ENCODE results near the gene PIEZO2. TPM values are rescaled to one million over a fixed set of nuclear protein-coding genes. Genes with fewer than 3 reads are reported as not detected.

The PIEZO2 gene
- polyA plus RNA-seq, 1 donor (not counting 4 experiments of a cell fraction or from before 2014, with no cell fraction given) = not detected

DNA sequence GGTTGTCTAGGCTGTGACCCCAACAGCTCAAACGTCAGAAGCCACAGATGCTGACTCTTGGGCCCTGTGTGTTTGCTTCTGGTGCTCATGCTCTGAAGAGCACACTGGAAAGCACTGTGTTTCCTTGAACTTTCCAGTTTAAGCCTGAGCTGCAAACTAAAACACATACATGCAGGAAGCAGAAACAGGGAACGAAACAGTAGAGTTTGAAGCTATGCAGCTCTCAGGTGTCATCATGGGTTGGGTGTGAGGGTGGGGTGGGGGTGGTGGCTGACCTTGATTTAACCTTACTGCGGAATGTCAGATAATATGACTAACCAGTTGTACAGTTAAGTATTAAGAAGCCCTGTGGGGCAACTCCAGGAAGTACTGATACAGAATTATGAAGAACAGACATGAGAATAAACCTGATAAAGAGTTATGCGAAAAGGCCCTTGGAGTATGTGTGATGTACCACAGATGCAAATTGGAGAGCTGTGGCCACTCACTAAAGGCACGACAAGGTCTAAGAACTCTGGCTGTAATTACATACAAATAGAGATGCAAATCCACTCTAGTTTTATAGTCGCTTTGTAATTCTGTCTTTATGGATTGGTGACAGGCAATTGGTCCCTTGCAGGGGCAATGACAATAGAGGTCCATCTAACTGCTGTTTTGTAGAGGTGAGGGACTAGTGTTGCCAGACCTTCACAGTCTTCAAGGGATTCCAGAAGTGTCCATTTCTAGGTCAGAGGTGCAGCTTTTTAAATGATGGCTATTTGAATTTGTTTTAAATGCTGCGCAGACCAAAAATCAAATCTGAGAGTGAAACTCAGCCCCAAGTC lies 350.4 kb downstream of the PIEZO2 start:
- Histone ChIP-seq H3K79me2 (ENCODE audit: control insufficient read depth, insufficient read depth, low read length) (no peaks in the 10 kb centered on the region), H3K27me3 (ENCODE audit: control insufficient read depth, extremely low read depth, insufficient read depth, low read length) (no peaks in the 10 kb centered on the region), H3K9me1 (ENCODE audit: control insufficient read depth, extremely low read depth, insufficient read depth, low read length) (no peaks in the 10 kb centered on the region), H2AFZ (ENCODE audit: control insufficient read depth, low read length) (no peak overlapping the region), H3K27ac (ENCODE audit: control insufficient read depth, insufficient read depth, low read length) (no peak overlapping the region), H3K4me2 (ENCODE audit: control insufficient read depth, extremely low read depth, insufficient read depth, low read depth, low read length) (no peak overlapping the region), H3K9ac (ENCODE audit: control insufficient read depth, extremely low read depth, insufficient read depth, low read length) (no peak overlapping the region), H3K36me3 (ENCODE audit: control insufficient read depth in 2 of 2, extremely low read depth in 1 of 2, insufficient read depth in 2 of 2, low read length in 2 of 2) (no peaks in the 10 kb centered on the region), H3K9me3 (ENCODE audit: control insufficient read depth, low read depth, low read length) (no peaks in the 10 kb centered on the region), H4K20me1 (ENCODE audit: control insufficient read depth, extremely low read depth, insufficient read depth, low read length) (no peaks in the 10 kb centered on the region), H3K4me1 (ENCODE audit: control insufficient read depth, extremely low read depth, insufficient read depth, low read length) (peaks cover 4% of the 10 kb centered on the region), H3K4me3 (ENCODE audit: control insufficient read depth in 2 of 3, extremely low read depth in 1 of 3, insufficient read depth in 2 of 3, low read depth in 1 of 3, low read length in 3 of 3) (no peak overlapping the region)
- TF ChIP-seq EZH2 (IDR thresholded peaks at IDR 0.05; ENCODE audit: low read length) = no peak
- TF ChIP-seq, protein P1, sequence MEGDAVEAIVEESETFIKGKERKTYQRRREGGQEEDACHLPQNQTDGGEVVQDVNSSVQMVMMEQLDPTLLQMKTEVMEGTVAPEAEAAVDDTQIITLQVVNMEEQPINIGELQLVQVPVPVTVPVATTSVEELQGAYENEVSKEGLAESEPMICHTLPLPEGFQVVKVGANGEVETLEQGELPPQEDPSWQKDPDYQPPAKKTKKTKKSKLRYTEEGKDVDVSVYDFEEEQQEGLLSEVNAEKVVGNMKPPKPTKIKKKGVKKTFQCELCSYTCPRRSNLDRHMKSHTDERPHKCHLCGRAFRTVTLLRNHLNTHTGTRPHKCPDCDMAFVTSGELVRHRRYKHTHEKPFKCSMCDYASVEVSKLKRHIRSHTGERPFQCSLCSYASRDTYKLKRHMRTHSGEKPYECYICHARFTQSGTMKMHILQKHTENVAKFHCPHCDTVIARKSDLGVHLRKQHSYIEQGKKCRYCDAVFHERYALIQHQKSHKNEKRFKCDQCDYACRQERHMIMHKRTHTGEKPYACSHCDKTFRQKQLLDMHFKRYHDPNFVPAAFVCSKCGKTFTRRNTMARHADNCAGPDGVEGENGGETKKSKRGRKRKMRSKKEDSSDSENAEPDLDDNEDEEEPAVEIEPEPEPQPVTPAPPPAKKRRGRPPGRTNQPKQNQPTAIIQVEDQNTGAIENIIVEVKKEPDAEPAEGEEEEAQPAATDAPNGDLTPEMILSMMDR (optimal IDR thresholded peaks at IDR 0.05 in 1 of 3, IDR thresholded peaks at IDR 0.05 in 1 of 3, conservative IDR thresholded peaks at IDR 0.05 in 1 of 3; ENCODE audit: extremely low read depth in 1 of 3, insufficient read depth in 2 of 3, low read length in 3 of 3) = no peak
- no peak for FAIRE-seq
- DNase-seq (ENCODE audit: low read depth, low spot score) = no peak
- dilution Hi-C loops (cut with MboI; ENCODE audit: extremely low pct_ligation_motif_present, low sequenced_read_pairs) = no loop called here

DNA sequence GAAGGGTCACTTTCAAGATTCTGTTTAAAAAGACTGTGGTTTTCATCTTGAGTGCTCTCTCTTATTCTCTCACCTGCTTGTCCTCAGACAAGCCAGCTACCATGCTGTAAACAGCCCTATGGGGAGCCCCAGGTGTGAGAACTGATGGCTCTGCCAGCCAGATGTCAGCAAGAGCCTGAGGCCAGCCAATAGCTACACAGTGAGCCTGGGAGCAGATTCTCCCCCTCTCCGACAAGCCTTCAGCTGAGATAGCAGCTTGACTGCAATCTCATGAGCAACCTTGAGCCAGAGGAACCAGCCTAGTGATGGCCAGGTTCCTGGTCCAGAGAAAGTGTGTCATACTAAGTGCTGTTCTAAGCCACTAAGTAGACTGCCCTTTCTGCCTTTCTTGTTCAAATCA lies 351.5 kb downstream of the PIEZO2 start:
- Histone ChIP-seq H3K79me2 (ENCODE audit: control insufficient read depth, insufficient read depth, low read length) (no peaks in the 10 kb centered on the region), H2AFZ (ENCODE audit: control insufficient read depth, low read length) (no peak overlapping the region), H3K27me3 (ENCODE audit: control insufficient read depth, extremely low read depth, insufficient read depth, low read length) (no peaks in the 10 kb centered on the region), H3K36me3 (ENCODE audit: control insufficient read depth in 2 of 2, extremely low read depth in 1 of 2, insufficient read depth in 2 of 2, low read length in 2 of 2) (no peaks in the 10 kb centered on the region), H3K9me1 (ENCODE audit: control insufficient read depth, extremely low read depth, insufficient read depth, low read length) (no peaks in the 10 kb centered on the region), H3K9ac (ENCODE audit: control insufficient read depth, extremely low read depth, insufficient read depth, low read length) (no peak overlapping the region), H3K4me2 (ENCODE audit: control insufficient read depth, extremely low read depth, insufficient read depth, low read depth, low read length) (no peak overlapping the region), H3K9me3 (ENCODE audit: control insufficient read depth, low read depth, low read length) (no peaks in the 10 kb centered on the region), H4K20me1 (ENCODE audit: control insufficient read depth, extremely low read depth, insufficient read depth, low read length) (no peaks in the 10 kb centered on the region), H3K4me1 (ENCODE audit: control insufficient read depth, extremely low read depth, insufficient read depth, low read length) (peaks cover 4% of the 10 kb centered on the region), H3K27ac (ENCODE audit: control insufficient read depth, insufficient read depth, low read length) (no peak overlapping the region), H3K4me3 (ENCODE audit: control insufficient read depth in 2 of 3, extremely low read depth in 1 of 3, insufficient read depth in 2 of 3, low read depth in 1 of 3, low read length in 3 of 3) (no peak overlapping the region)
- TF ChIP-seq EZH2 (IDR thresholded peaks at IDR 0.05; ENCODE audit: low read length) = no peak
- TF ChIP-seq, protein P1 (optimal IDR thresholded peaks at IDR 0.05 in 1 of 3, IDR thresholded peaks at IDR 0.05 in 1 of 3, conservative IDR thresholded peaks at IDR 0.05 in 1 of 3; ENCODE audit: extremely low read depth in 1 of 3, insufficient read depth in 2 of 3, low read length in 3 of 3) = no peak
- FAIRE-seq = no peak
- dilution Hi-C loops (cut with MboI; ENCODE audit: extremely low pct_ligation_motif_present, low sequenced_read_pairs) = no loop called here
- DNase-seq (ENCODE audit: low read depth, low spot score) = no peak

Measured in keratinocyte (primary cell).